ENCODE measurements around the gene TXNRD2. TPM values are rescaled to one million over a fixed set of nuclear protein-coding genes. Genes with fewer than 3 reads are reported as not detected.

The TXNRD2 gene
- total and polyA plus RNA-seq, 2 of the 4 experiments (the other 2 are of a cell fraction), result 15.6 to 25.7 TPM

- Histone ChIP-seq H2AK9ac (replicated peaks; ENCODE audit: low read depth, low read length, poor library complexity) (peak overlapping the region; percentile 56), H2AFZ (replicated peaks; ENCODE audit: low read length, poor library complexity) (peak overlapping the region; percentile 35), H3K9me1 (ENCODE audit: insufficient read depth, low read length) (peaks cover 33% of the 10 kb centered on the region), H2BK20ac (ENCODE audit: low read depth, low read length) (no peak overlapping the region), H4K91ac (ENCODE audit: insufficient read depth, low read depth, low read length) (no peak overlapping the region), H3K79me1 (ENCODE audit: low read depth in 1 of 2, low read length in 2 of 2) (peaks cover 28 to 92% of the 10 kb centered on the region in 2 experiments), H3K4me1 (ENCODE audit: control insufficient read depth, insufficient read depth, low read length) (peaks cover 17% of the 10 kb centered on the region), H2AK5ac (ENCODE audit: low read depth, low read length) (no peak overlapping the region), H2BK120ac (ENCODE audit: low read depth, low read length) (no peak overlapping the region), H3K36me3 (ENCODE audit: control insufficient read depth, insufficient read depth, low read length) (peaks cover 34% of the 10 kb centered on the region), H3K9ac (ENCODE audit: low read depth, low read length) (no peak overlapping the region), H3K4me2 (ENCODE audit: low read depth, low read length) (no peak overlapping the region), H3K27me3 (ENCODE audit: control insufficient read depth, insufficient read depth, low read length) (no peaks in the 10 kb centered on the region), H4K5ac (ENCODE audit: low read depth, low read length) (no peak overlapping the region), H3K4ac (ENCODE audit: low read depth, low read length) (no peak overlapping the region), H3K23ac (ENCODE audit: low read depth, low read length) (no peak overlapping the region), H3K18ac (ENCODE audit: low read depth, low read length) (no peak overlapping the region), H4K8ac (ENCODE audit: low read depth in 2 of 2, low read length in 2 of 2) (no peak overlapping the region), H2BK5ac (ENCODE audit: low read depth, low read length, poor library complexity, severe bottlenecking) (no peak overlapping the region), H3K4me3 (ENCODE audit: insufficient read depth, low read depth, low read length) (no peak overlapping the region), H3K56ac (ENCODE audit: extremely low read depth, insufficient read depth, low read length) (no peak overlapping the region), H4K20me1 (ENCODE audit: insufficient read depth, low read length) (peaks cover 75% of the 10 kb centered on the region), H3K9me3 (ENCODE audit: control insufficient read depth, insufficient read depth, low read length) (peaks cover 3% of the 10 kb centered on the region; the same call in 1 of the 2 replicates), H3K27ac (ENCODE audit: insufficient read depth, low read length) (no peak overlapping the region), H3K14ac (replicated peaks; ENCODE audit: low read depth, low read length) (no peak overlapping the region), H2BK15ac (ENCODE audit: low read depth, low read length) (no peak overlapping the region)
- CTCF ChIA-PET, result no interaction called here
- intact Hi-C loops (cut with micrococcal nuclease), result no loop called here
- BruUV-seq (replicated peaks), result no TSS peak
- in situ Hi-C loops (cut with MboI; ENCODE audit: low sequenced_read_pairs), result no loop called here
- WGBS, 2 experiments (ENCODE audit: extremely low coverage in 2 of 2, insufficient read length in 1 of 2), result 100% methylated on average over 2 of the region's 7 CpGs; no CpG with 5 or more reads in 1 of the 2 experiments
- dilution Hi-C loops (cut with HindIII; ENCODE audit: low sequenced_read_pairs, unreplicated experiment), result no loop called here
- TF ChIP-seq FOS (IDR thresholded peaks at IDR 0.05; ENCODE audit: low read depth, low read length) (0 out of 2 replicates have a peak, but pooled peaks have one; percentile 10), CTCF (conservative IDR thresholded peaks at IDR 0.05; ENCODE audit: low read depth, low read length) (no peak), RCOR1 (IDR thresholded peaks at IDR 0.05; ENCODE audit: insufficient replicate concordance, low read length) (no peak)
- POLR2A ChIA-PET (ENCODE audit: unreplicated experiment), result no interaction called here
- ATAC-seq (ENCODE audit: low read depth) (no peak), DNase-seq (no peak)
These were observed 93.1 kb downstream of the TXNRD2 start for GRCh38 chr22:19848298-19849224.

Data from IMR-90 (cell line).